ENCODE results near the gene BTN1A1.
"Not testable (repeated sequence)": the region's sequence is repeated elsewhere in the genome, so short reads cannot be mapped to it uniquely, and the experiment has no call there.

Gene BTN1A1

DNA sequence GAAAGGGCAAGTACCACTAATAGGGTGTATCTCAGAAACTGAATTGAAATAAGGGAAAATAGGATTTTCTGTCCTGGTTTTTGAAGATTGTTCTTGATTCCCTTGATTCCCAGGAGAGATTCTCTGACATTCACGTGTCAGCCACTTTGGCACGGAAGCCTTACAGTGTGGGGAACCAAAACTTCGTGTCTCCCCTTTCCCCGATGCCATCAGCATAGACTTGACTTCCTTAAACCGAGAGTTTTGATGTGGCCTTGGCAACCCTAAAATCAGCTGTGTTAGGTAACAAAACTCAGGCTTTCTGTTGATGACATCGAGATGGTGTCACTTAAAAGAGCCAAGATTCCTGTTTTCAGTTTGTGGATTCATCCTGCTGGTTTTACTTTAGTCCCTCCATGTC is 45.5 kb downstream of the BTN1A1 start:
- H3K4me3 ChIP-seq: no peak overlapping the region
- no peak for DNase-seq (ENCODE audit: low read depth, low spot score)
- 0 out of 2 replicates have a peak overlapping the region, but pooled peaks have one; percentile 2 for H3K27ac ChIP-seq
- TF ChIP-seq EZH2 (IDR thresholded peaks at IDR 0.05): no peak
- TF ChIP-seq POLR2AphosphoS5 (IDR thresholded peaks at IDR 0.05; ENCODE audit: borderline replicate concordance, low read depth, low read length): no peak
- no peak for TF ChIP-seq FOXP2 (optimal IDR thresholded peaks at IDR 0.05; ENCODE audit: control extremely low read depth, extremely low read length, insufficient read depth)
- no peaks in the 10 kb centered on the region for H3K9me3 ChIP-seq (ENCODE audit: low read depth, low read length)
- peaks cover 24% of the 10 kb centered on the region for H3K36me3 ChIP-seq (ENCODE audit: insufficient read depth, low read length)
- H3K9ac ChIP-seq (ENCODE audit: insufficient read length): no peak overlapping the region

DNA sequence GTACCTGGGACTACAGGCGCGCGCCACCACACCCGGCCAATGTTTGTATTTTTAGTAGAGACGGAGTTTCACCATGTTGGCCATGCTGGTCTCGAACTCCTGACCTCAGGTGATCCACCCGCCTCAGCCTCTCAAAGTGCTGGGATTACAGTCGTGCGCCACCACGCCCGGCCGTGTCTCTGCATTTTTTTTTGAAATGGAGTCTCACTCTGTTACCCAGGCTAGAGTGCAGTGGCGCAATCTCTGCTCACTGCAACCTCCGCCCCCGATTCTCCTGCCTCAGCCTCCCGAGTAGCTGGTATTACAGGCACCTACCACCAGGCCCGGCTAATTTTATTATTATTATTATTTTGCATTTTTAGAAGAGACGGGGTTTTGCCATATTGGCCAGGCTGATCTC is 47.3 kb downstream of the BTN1A1 start:
- not testable (repeated sequence) for H3K4me3 ChIP-seq; DNase-seq (ENCODE audit: low read depth, low spot score); H3K9me3 ChIP-seq (ENCODE audit: low read depth, low read length); H3K9ac ChIP-seq (ENCODE audit: insufficient read length); H3K27ac ChIP-seq
- peaks cover 24% of the 10 kb centered on the region for H3K36me3 ChIP-seq (ENCODE audit: insufficient read depth, low read length)

DNA sequence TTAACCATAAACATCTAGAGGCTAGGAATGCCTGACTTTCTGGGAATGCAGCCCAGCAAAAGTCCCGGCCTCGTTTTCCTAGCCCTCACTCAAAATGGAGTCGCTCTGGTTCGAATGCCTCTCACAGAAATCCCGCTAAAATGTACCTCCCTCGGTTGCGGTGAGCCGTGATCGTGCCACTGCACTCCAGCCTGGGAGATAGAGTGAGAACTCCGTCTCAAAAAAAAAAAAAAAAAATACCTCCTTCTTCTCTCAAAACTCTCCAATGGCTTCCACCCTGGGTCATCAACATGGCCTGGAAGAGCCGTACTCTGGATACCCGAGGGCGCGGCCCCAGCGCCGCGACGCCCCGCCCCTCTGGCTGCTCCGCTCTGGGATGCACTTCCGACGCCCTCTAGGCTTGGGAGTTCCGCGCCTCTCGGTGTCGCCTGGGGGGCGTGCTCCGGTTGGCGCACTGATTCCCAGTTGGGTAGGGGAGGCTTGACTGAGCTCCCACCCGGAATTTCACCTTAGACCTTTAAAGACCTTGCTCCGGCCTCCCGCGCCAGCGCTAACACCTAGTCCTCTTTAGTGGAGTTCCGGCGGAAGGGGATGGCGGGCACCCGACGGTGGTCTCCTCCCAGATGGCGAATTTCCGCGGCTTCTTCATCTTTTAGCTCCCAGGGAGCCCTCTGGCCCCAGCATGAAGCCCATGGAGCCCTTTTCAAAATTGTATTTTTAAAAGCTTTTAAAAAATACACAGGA is 50.3 kb downstream of the BTN1A1 start:
- peak; percentile 32; the same call in 1 of the 2 replicates for TF ChIP-seq POLR2AphosphoS5 (IDR thresholded peaks at IDR 0.05; ENCODE audit: borderline replicate concordance, low read depth, low read length)
- TF ChIP-seq EZH2 (IDR thresholded peaks at IDR 0.05): no peak
- TF ChIP-seq FOXP2 (optimal IDR thresholded peaks at IDR 0.05; ENCODE audit: control extremely low read depth, extremely low read length, insufficient read depth): no peak
- Histone ChIP-seq H3K9ac (ENCODE audit: insufficient read length) (no peak overlapping the region), H3K4me3 (peak overlapping the region; percentile 72)

DNA sequence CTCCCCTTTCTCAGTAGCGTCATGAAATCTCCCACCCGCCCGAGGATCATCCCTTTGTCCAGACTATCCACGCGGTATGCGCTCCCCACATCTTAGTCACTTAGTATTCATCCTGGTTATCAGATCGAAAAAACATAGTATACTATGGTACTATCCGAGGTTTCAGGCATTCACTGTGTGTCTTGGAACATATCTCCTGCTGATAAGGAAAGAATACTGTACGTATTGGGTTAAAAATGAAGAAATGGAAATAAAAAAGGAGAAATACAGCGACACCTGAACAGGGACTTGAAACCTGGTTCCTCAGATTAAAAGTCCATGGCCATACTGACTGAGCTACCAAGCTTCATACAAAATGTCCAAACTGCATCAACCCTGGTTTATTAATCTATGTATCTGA is 52.1 kb downstream of the BTN1A1 start:
- no peaks in the 10 kb centered on the region for H3K9me3 ChIP-seq (ENCODE audit: low read depth, low read length)
- DNase-seq (ENCODE audit: low read depth, low spot score): no peak
- H3K9ac ChIP-seq (ENCODE audit: insufficient read length): no peak overlapping the region
- peak overlapping the region; percentile 87 for H3K4me3 ChIP-seq
- TF ChIP-seq POLR2AphosphoS5 (IDR thresholded peaks at IDR 0.05; ENCODE audit: borderline replicate concordance, low read depth, low read length) (no peak), FOXP2 (optimal IDR thresholded peaks at IDR 0.05; ENCODE audit: control extremely low read depth, extremely low read length, insufficient read depth) (no peak), EZH2 (IDR thresholded peaks at IDR 0.05) (no peak)
- H3K36me3 ChIP-seq (ENCODE audit: insufficient read depth, low read length): no peaks in the 10 kb centered on the region
- H3K27ac ChIP-seq: no peak overlapping the region

More for the DNA sequence above, 50.3 kb downstream of the BTN1A1 start:
- Histone ChIP-seq H3K9me3 (ENCODE audit: low read depth, low read length) (no peaks in the 10 kb centered on the region), H3K27ac (no peak overlapping the region), H3K36me3 (ENCODE audit: insufficient read depth, low read length) (peaks cover 3% of the 10 kb centered on the region)
- no peak for DNase-seq (ENCODE audit: low read depth, low spot score)

DNA sequence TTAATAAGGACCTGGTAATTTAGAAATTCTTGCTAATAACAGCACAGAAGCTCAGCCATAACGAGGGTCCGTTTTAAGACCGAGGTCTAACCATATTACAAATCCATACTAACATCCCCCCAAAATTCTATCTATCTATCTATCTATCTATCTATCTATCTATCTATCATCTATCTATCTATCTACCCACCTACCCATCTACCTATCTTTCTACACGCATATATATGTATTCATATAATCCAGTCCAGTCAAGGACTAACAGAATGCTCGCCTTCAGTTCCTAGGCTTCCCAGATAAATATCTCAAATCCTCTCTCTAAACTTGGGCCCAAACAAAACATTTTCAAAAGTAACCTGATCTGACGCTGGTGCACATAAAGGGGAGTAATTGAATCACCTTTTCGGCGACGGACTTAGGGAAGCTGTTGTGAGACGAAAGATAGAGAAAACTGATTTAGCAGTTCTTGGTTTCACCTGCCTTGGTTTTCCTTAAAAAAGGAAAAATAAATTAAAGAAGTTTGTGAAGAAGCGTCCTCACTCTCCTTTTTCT is 52.6 kb downstream of the BTN1A1 start:
- TF ChIP-seq FOXP2 (optimal IDR thresholded peaks at IDR 0.05; ENCODE audit: control extremely low read depth, extremely low read length, insufficient read depth): no peak
- no peak for TF ChIP-seq EZH2 (IDR thresholded peaks at IDR 0.05)
- no peak for TF ChIP-seq POLR2AphosphoS5 (IDR thresholded peaks at IDR 0.05; ENCODE audit: borderline replicate concordance, low read depth, low read length)
- H3K9me3 ChIP-seq (ENCODE audit: low read depth, low read length): no peaks in the 10 kb centered on the region
- H3K27ac ChIP-seq: no peak overlapping the region
- peak overlapping the region; percentile 87 for H3K4me3 ChIP-seq
- DNase-seq (ENCODE audit: low read depth, low spot score): no peak
- H3K36me3 ChIP-seq (ENCODE audit: insufficient read depth, low read length): no peaks in the 10 kb centered on the region
- H3K9ac ChIP-seq (ENCODE audit: insufficient read length): peak overlapping the region; percentile 75

DNA sequence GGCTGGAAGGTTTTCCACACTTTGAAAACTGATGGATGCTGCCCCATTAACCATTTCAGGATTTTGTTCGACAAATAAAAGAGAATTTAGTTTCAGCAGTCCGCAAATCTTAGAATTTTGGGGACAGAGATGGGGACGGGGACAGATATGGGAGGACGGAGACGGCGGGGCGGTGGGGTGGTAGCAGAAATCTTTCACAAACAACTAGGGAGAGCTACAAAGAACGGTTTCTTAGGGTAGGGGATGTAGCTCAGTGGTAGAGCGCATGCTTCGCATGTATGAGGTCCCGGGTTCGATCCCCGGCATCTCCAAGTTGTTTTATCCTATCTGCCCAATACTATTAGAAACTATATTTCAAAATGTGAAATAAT is 53.1 kb downstream of the BTN1A1 start:
- H3K9me3 ChIP-seq (ENCODE audit: low read depth, low read length): no peaks in the 10 kb centered on the region
- DNase-seq (ENCODE audit: low read depth, low spot score): no peak
- TF ChIP-seq POLR2AphosphoS5 (IDR thresholded peaks at IDR 0.05; ENCODE audit: borderline replicate concordance, low read depth, low read length) (no peak), EZH2 (IDR thresholded peaks at IDR 0.05) (no peak), FOXP2 (optimal IDR thresholded peaks at IDR 0.05; ENCODE audit: control extremely low read depth, extremely low read length, insufficient read depth) (no peak)
- H3K4me3 ChIP-seq: peak overlapping the region; percentile 87
- H3K27ac ChIP-seq: peak overlapping the region; percentile 94
- no peaks in the 10 kb centered on the region for H3K36me3 ChIP-seq (ENCODE audit: insufficient read depth, low read length)
- H3K9ac ChIP-seq (ENCODE audit: insufficient read length): peak overlapping the region; percentile 75

DNA sequence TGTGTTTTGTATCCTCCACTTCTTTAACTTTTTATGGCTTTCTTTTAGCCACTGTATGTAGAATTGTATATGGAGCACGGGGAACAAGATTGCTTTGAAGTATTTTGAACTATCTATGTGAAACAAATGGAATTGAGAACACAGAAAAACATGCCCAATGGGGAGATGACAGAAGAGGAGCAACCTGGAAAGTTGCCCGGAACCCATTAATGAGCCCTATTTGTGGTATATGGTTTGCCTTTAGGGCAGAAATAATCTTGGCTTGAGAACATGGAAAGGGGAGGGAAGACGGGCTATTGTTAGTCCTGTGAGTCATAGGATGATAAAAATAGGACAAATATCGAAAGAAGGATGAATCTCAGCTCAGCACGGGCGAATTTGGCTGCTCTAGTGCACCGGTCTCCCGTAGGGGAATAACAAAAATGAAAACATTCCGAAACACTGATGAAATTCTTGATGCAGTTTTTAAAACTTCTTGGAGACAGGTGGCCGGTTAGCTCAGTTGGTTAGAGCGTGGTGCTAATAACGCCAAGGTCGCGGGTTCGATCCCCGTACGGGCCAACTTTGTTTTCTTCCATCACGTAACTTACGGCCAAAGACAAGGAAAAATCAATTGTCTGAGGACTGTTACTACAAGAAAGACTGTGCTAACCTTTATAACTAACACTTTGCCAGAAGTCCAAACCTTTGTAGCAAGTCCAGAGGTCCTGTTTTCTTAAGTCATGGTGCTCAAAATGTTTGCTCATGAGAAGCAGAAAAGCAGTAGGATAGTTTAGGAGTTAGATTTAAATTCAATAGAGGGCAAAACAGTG is 53.7 kb downstream of the BTN1A1 start:
- peak; percentile 91 for DNase-seq (ENCODE audit: low read depth, low spot score)
- H3K4me3 ChIP-seq: peak overlapping the region; percentile 87
- peak overlapping the region; percentile 94 for H3K27ac ChIP-seq
- H3K36me3 ChIP-seq (ENCODE audit: insufficient read depth, low read length): no peaks in the 10 kb centered on the region
- H3K9me3 ChIP-seq (ENCODE audit: low read depth, low read length): no peaks in the 10 kb centered on the region
- no peak for TF ChIP-seq FOXP2 (optimal IDR thresholded peaks at IDR 0.05; ENCODE audit: control extremely low read depth, extremely low read length, insufficient read depth)
- no peak for TF ChIP-seq EZH2 (IDR thresholded peaks at IDR 0.05)
- no peak for TF ChIP-seq POLR2AphosphoS5 (IDR thresholded peaks at IDR 0.05; ENCODE audit: borderline replicate concordance, low read depth, low read length)
- peak overlapping the region; percentile 61 for H3K9ac ChIP-seq (ENCODE audit: insufficient read length)

DNA sequence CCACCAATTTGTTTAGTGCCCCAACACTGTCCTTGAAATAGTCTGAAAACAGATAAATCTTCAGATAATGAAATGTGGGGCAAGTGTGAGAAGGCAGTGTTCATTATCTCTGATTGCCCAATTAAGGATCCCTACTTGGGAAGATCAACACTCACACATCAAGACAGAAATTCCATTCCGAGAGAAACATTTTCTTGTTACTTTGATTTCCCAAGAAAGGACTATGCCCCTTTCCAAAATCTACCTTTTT is 54.3 kb downstream of the BTN1A1 start:
- no peak for TF ChIP-seq EZH2 (IDR thresholded peaks at IDR 0.05)
- TF ChIP-seq POLR2AphosphoS5 (IDR thresholded peaks at IDR 0.05; ENCODE audit: borderline replicate concordance, low read depth, low read length): no peak
- Histone ChIP-seq H3K9ac (ENCODE audit: insufficient read length) (peak overlapping the region; percentile 52), H3K9me3 (ENCODE audit: low read depth, low read length) (no peaks in the 10 kb centered on the region), H3K36me3 (ENCODE audit: insufficient read depth, low read length) (no peaks in the 10 kb centered on the region), H3K27ac (peak overlapping the region; percentile 94), H3K4me3 (peak overlapping the region; percentile 87)
- DNase-seq (ENCODE audit: low read depth, low spot score): no peak
